Calu3 (cell line): ENCODE results near the gene RPS14. TPM values are rescaled to one million over a fixed set of nuclear protein-coding genes. Genes with fewer than 3 reads are reported as not detected.

Experiments used
- BruUV-seq: library from RNA; stranded (reverse); fragments of 400-500 nt; replicated peaks from 2 replicates; lab custom pipeline; 2021; lab: Mats Ljungman, UMichigan
- CTCF ChIA-PET: fragments of 300-600 bp; sonication (Branson Sonifier 250); formaldehyde crosslinking; loops from one replicate; lab custom pipeline; 2022; ENCODE audit warnings: antibody characterized with exemption; lab: Charles Lee
- DNase-seq: peaks from one replicate; pipeline ENCODE4 v3.0.0; 2022
- H3K27ac Mint-ChIP-seq: one replicate; pipeline ENCODE4 v1.8.0; 2022; ENCODE audit warnings: mixed read lengths; ENCODE audit not compliant: unreplicated experiment
- H3K27me3 Mint-ChIP-seq: one replicate; pipeline ENCODE4 v1.8.0; 2022; ENCODE audit warnings: mixed read lengths; ENCODE audit not compliant: unreplicated experiment
- H3K36me3 Mint-ChIP-seq: one replicate; pipeline ENCODE4 v1.8.0; 2022; ENCODE audit warnings: mild to moderate bottlenecking, moderate library complexity, mixed read lengths; ENCODE audit not compliant: insufficient read depth, unreplicated experiment
- H3K4me1 Mint-ChIP-seq: one replicate; pipeline ENCODE4 v1.8.0; 2022; ENCODE audit warnings: mild to moderate bottlenecking, low read depth, mixed read lengths; ENCODE audit not compliant: unreplicated experiment
- H3K4me3 Mint-ChIP-seq: one replicate; pipeline ENCODE4 v1.8.0; 2022; ENCODE audit warnings: mild to moderate bottlenecking, low read depth, moderate library complexity, mixed read lengths; ENCODE audit not compliant: unreplicated experiment
- H3K9me3 Mint-ChIP-seq: one replicate; pipeline ENCODE4 v1.8.0; 2022; ENCODE audit warnings: low read depth, mixed read lengths; ENCODE audit not compliant: unreplicated experiment
- CTCF ChIP-seq: fragments of 200-600 bp; IDR thresholded peaks from one replicate; pipeline ENCODE4 v1.8.0; 2022; ENCODE audit warnings: antibody characterized with exemption; ENCODE audit not compliant: unreplicated experiment
- intact Hi-C: fragments of 100-400 bp; cut with micrococcal nuclease; formaldehyde crosslinking; loops from one replicate; pipeline ENCODE4 v1.10.0; 2022; ENCODE audit not compliant: unreplicated experiment
- total RNA-seq: library from RNA; stranded (reverse); gene quantifications from 2 replicates; pipeline ENCODE4 v1.2.3, GENCODE V29; 2022

RPS14 gene
- total RNA-seq, 1 experiment from 2014 or later = 2,330 TPM

GRCh38 chr5:150434464-150434863, 15.1 kb downstream of the RPS14 start:
- no peaks in the 10 kb centered on the region for H3K9me3 Mint-ChIP-seq
- CTCF ChIA-PET = interaction anchor here (0.7 kb wide), 1 partner anchor 277 kb away, joined by 5 read pairs; no protein-coding TSS in a partner anchor
- no peak for TF ChIP-seq CTCF
- no peak overlapping the region for H3K4me3 Mint-ChIP-seq
- intact Hi-C loops = no loop called here
- no TSS peak for BruUV-seq
- peaks cover 9% of the 10 kb centered on the region for H3K36me3 Mint-ChIP-seq
- no peak overlapping the region for H3K27ac Mint-ChIP-seq
- H3K4me1 Mint-ChIP-seq = peaks cover 19% of the 10 kb centered on the region
- H3K27me3 Mint-ChIP-seq = peaks cover 20% of the 10 kb centered on the region
- no peak for DNase-seq

GRCh38 chr5:150431574-150431973, 18.0 kb downstream of the RPS14 start:
- BruUV-seq = no TSS peak
- CTCF ChIA-PET = no interaction called here
- no peak for TF ChIP-seq CTCF

GRCh38 chr5:150431048-150431447, 18.5 kb downstream of the RPS14 start:
- no peak for TF ChIP-seq CTCF
- Mint-ChIP-seq H3K36me3 (peaks cover 9% of the 10 kb centered on the region), H3K4me1 (peaks cover 27% of the 10 kb centered on the region), H3K27ac (no peak overlapping the region), H3K9me3 (no peaks in the 10 kb centered on the region), H3K4me3 (no peak overlapping the region), H3K27me3 (no peaks in the 10 kb centered on the region)
- CTCF ChIA-PET = interaction anchor here (0.6 kb wide), 1 partner anchor 1618 kb away, joined by 5 read pairs; no protein-coding TSS in a partner anchor
- no peak for DNase-seq
- intact Hi-C loops = no loop called here
- BruUV-seq = no TSS peak

More at GRCh38 chr5:150431574-150431973, 18.0 kb downstream of the RPS14 start:
- H3K27me3 Mint-ChIP-seq = peaks cover 5% of the 10 kb centered on the region
- H3K4me1 Mint-ChIP-seq = peaks cover 32% of the 10 kb centered on the region
- intact Hi-C loops = no loop called here
- no peak overlapping the region for H3K27ac Mint-ChIP-seq
- no peaks in the 10 kb centered on the region for H3K9me3 Mint-ChIP-seq
- H3K36me3 Mint-ChIP-seq = peaks cover 11% of the 10 kb centered on the region
- DNase-seq = no peak
- no peak overlapping the region for H3K4me3 Mint-ChIP-seq

- intact Hi-C loops = no loop called here
- CTCF ChIA-PET = interaction anchor here (0.6 kb wide), 1 partner anchor 355 kb away, joined by 3 read pairs; no protein-coding TSS in a partner anchor
- H3K27ac Mint-ChIP-seq = no peak overlapping the region
These were observed 20.1 kb downstream of the RPS14 start for GRCh38 chr5:150429410-150429873.

More at GRCh38 chr5:150429410-150429873, 20.1 kb downstream of the RPS14 start:
- no peak for TF ChIP-seq CTCF
- Mint-ChIP-seq H3K4me3 (no peak overlapping the region), H3K36me3 (peaks cover 9% of the 10 kb centered on the region), H3K27me3 (no peaks in the 10 kb centered on the region), H3K4me1 (peaks cover 22% of the 10 kb centered on the region), H3K9me3 (no peaks in the 10 kb centered on the region)
- no peak for DNase-seq
- no TSS peak for BruUV-seq
